WTC11 (cell line): ENCODE data around the gene CERS4. TPM values are rescaled to one million over a fixed set of nuclear protein-coding genes. Genes with fewer than 3 reads are reported as not detected.

Source experiments
- ATAC-seq: fragments of 200-7000 bp; cut with Tn5 transposase; 2 replicates; pipeline ENCODE4 v1.10.0; 2021; ENCODE audit warnings: mild to moderate bottlenecking, moderate library complexity
- CTCF ChIA-PET: fragments of 300-600 bp; sonication (Branson Sonifier 250); formaldehyde crosslinking; loops from one replicate; lab custom pipeline; 2021; ENCODE audit warnings: antibody characterized with exemption; lab: Charles Lee
- POLR2A ChIA-PET: fragments of 350-600 bp; sonication (Branson Sonifier 250); formaldehyde crosslinking; loops from one replicate; lab custom pipeline; 2021; ENCODE audit warnings: antibody characterized with exemption; lab: Charles Lee
- DNase-seq: peaks from one replicate; pipeline ENCODE4 v3.0.0; 2021; ENCODE audit warnings: low spot score
- H3K27ac Mint-ChIP-seq: 2 replicates; pipeline ENCODE4 v1.8.0; 2021; ENCODE audit warnings: mixed read lengths
- H3K27me3 Mint-ChIP-seq: 2 replicates; pipeline ENCODE4 v1.8.0; 2021; ENCODE audit warnings: low read depth, mild to moderate bottlenecking, moderate library complexity, mixed read lengths
- H3K36me3 Mint-ChIP-seq: 2 replicates; pipeline ENCODE4 v1.8.0; 2021; ENCODE audit warnings: mixed read lengths
- H3K4me1 Mint-ChIP-seq: 2 replicates; pipeline ENCODE4 v1.8.0; 2022; ENCODE audit warnings: mixed read lengths
- H3K4me3 Mint-ChIP-seq: 2 replicates; pipeline ENCODE4 v1.8.0; 2021; ENCODE audit warnings: mild to moderate bottlenecking, moderate library complexity, mixed read lengths
- H3K9me3 Mint-ChIP-seq: 2 replicates; pipeline ENCODE4 v1.8.0; 2021; ENCODE audit warnings: mixed read lengths
- ELF4 ChIP-seq: sonication (generic); formaldehyde crosslinking; IDR thresholded peaks from 2 replicates; pipeline ENCODE4 v1.8.1; 2022; ENCODE audit warnings: low read depth, mild to moderate bottlenecking, moderate library complexity, missing genetic modification reagents
- GABPB1 ChIP-seq: sonication (generic); formaldehyde crosslinking; IDR thresholded peaks from 2 replicates; pipeline ENCODE4 v1.8.1; 2023; ENCODE audit warnings: mild to moderate bottlenecking, missing genetic modification reagents
- NFE2L1 ChIP-seq: sonication (generic); formaldehyde crosslinking; IDR thresholded peaks from 2 replicates; pipeline ENCODE4 v1.8.1; 2023; ENCODE audit warnings: missing genetic modification reagents
- SMAD3 ChIP-seq: sonication (generic); formaldehyde crosslinking; IDR thresholded peaks from 2 replicates; pipeline ENCODE4 v1.8.0; 2022; ENCODE audit warnings: missing genetic modification reagents, mild to moderate bottlenecking, borderline replicate concordance
- SP1 ChIP-seq: sonication (generic); formaldehyde crosslinking; conservative IDR thresholded peaks from 2 replicates; pipeline ENCODE4 v1.8.1; 2022; ENCODE audit warnings: missing genetic modification reagents
- ZNF396 ChIP-seq: fragments of 250-450 bp; sonication (Bioruptor Pico); IDR thresholded peaks from 2 replicates; pipeline ENCODE4 v1.8.0; 2021; ENCODE audit warnings: mild to moderate bottlenecking, moderate library complexity, borderline replicate concordance
- ZNF423 ChIP-seq: fragments of 250-450 bp; sonication (Bioruptor Pico); IDR thresholded peaks from 2 replicates; pipeline ENCODE4 v2.1.2; 2022; ENCODE audit warnings: mild to moderate bottlenecking, moderate library complexity
- total RNA-seq: library from RNA; stranded (reverse); gene quantifications from 3 replicates; pipeline ENCODE4 v1.2.3, GENCODE V29; 2021
- TF ChIP-seq, protein P1 (sequence below): sonication (generic); formaldehyde crosslinking; IDR thresholded peaks from 2 replicates; pipeline ENCODE4 v1.8.1; 2022; ENCODE audit warnings: missing genetic modification reagents, borderline replicate concordance
- TF ChIP-seq, protein P2 (sequence below): sonication (generic); formaldehyde crosslinking; IDR thresholded peaks from 2 replicates; pipeline ENCODE4 v1.8.0; 2022; ENCODE audit warnings: missing genetic modification reagents
- TF ChIP-seq, protein P3 (sequence below): sonication (generic); formaldehyde crosslinking; IDR thresholded peaks from 2 replicates; pipeline ENCODE4 v1.8.0; 2023; ENCODE audit warnings: missing genetic modification reagents, mild to moderate bottlenecking, borderline replicate concordance
- TF ChIP-seq, protein P4 (sequence below): sonication (generic); formaldehyde crosslinking; IDR thresholded peaks from 2 replicates; pipeline ENCODE4 v1.8.0; 2022; ENCODE audit warnings: mild to moderate bottlenecking, missing genetic modification reagents
- TF ChIP-seq, protein P5 (sequence below): fragments of 250-450 bp; sonication (Bioruptor Pico); IDR thresholded peaks from 2 replicates; pipeline ENCODE4 v1.9.0; 2021; ENCODE audit warnings: mild to moderate bottlenecking
- TF ChIP-seq, protein P6 (sequence below): fragments of 250-450 bp; sonication (Bioruptor Pico); conservative IDR thresholded peaks from 2 replicates; pipeline ENCODE4 v1.9.0; 2021; ENCODE audit warnings: mild to moderate bottlenecking

CERS4 gene
- total RNA-seq, 1 experiment from 2014 or later: 116 TPM

DNA sequence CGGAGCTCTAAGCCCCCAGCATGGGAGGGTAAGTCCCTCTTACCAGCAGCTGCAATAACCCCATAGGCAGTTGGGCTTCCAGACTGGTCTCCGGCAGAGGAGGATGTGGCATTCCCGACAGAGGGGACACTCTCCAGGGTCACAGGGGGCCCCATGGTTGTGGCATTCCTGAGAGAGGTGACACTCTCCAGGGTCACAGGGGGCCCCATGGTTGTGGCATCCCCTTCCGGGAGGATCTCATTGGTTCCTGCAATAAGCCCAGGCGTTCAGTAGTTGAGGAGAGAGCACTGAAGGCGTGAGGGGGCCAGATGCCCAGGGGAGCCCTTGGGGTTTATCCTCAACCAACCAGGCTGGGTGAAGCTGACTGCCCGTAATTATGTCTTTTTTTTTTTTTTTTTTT, 93.6 kb downstream of the CERS4 start (continued):
- no peak for TF ChIP-seq GABPB1 (CRISPR knock-in tag)
- TF ChIP-seq, protein P1, sequence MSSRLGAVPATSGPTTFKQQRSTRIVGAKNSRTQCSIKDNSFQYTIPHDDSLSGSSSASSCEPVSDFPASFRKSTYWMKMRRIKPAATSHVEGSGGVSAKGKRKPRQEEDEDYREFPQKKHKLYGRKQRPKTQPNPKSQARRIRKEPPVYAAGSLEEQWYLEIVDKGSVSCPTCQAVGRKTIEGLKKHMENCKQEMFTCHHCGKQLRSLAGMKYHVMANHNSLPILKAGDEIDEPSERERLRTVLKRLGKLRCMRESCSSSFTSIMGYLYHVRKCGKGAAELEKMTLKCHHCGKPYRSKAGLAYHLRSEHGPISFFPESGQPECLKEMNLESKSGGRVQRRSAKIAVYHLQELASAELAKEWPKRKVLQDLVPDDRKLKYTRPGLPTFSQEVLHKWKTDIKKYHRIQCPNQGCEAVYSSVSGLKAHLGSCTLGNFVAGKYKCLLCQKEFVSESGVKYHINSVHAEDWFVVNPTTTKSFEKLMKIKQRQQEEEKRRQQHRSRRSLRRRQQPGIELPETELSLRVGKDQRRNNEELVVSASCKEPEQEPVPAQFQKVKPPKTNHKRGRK (CRISPR knock-in tag): no peak
- no peak for TF ChIP-seq NFE2L1 (CRISPR knock-in tag)
- TF ChIP-seq ZNF423 (CRISPR knock-in tag): no peak
- TF ChIP-seq ZNF396 (CRISPR knock-in tag): no peak

DNA sequence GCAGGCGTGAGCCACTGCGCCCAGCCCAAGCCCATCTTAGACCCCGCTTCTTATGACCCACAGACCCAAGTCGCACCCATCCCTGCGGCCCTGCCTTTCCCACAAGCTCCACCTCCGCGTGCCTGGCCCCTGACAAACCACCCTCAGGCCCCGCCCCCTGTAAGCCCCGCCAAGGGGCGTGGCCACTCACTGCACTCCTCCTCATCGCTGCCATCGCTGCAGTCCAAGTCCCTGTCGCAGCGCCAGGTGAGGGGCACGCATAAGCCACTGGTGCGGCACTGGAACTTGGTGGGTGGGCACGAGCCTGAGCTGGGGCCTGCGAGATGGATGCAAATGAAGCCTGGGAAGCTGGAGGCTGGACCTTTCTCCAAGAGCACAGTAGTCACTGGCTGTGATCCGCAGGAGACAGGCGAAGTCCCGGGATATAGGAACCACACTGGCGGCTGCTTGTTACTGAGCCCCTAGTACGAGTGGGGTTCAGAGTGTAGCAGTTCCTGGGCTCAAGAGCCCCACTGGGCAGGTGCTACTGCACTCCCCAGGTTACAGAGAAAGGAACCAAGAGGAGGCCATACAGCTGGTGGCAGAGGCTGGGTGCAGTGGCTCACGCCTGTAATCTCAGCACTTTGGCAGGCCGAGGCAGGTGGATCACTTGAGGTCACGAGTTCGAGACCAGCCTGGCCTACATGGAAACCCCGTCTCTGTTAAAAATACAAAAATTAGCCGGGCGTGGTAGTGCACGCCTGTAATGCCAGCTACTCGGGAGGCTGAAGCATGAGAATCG, 95.9 kb downstream of the CERS4 start:
- DNase-seq (peak; percentile 90), ATAC-seq (peak; percentile 77)
- TF ChIP-seq SMAD3 (0 out of 2 replicates have a peak, but pooled peaks have one; percentile 12), SP1 (0 out of 2 replicates have a peak, but pooled peaks have one; percentile 45), ELF4 (CRISPR knock-in tag) (no peak)
- TF ChIP-seq, protein P2, sequence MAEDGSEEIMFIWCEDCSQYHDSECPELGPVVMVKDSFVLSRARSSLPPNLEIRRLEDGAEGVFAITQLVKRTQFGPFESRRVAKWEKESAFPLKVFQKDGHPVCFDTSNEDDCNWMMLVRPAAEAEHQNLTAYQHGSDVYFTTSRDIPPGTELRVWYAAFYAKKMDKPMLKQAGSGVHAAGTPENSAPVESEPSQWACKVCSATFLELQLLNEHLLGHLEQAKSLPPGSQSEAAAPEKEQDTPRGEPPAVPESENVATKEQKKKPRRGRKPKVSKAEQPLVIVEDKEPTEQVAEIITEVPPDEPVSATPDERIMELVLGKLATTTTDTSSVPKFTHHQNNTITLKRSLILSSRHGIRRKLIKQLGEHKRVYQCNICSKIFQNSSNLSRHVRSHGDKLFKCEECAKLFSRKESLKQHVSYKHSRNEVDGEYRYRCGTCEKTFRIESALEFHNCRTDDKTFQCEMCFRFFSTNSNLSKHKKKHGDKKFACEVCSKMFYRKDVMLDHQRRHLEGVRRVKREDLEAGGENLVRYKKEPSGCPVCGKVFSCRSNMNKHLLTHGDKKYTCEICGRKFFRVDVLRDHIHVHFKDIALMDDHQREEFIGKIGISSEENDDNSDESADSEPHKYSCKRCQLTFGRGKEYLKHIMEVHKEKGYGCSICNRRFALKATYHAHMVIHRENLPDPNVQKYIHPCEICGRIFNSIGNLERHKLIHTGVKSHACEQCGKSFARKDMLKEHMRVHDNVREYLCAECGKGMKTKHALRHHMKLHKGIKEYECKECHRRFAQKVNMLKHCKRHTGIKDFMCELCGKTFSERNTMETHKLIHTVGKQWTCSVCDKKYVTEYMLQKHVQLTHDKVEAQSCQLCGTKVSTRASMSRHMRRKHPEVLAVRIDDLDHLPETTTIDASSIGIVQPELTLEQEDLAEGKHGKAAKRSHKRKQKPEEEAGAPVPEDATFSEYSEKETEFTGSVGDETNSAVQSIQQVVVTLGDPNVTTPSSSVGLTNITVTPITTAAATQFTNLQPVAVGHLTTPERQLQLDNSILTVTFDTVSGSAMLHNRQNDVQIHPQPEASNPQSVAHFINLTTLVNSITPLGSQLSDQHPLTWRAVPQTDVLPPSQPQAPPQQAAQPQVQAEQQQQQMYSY (CRISPR knock-in tag): no peak
- TF ChIP-seq, protein P3, sequence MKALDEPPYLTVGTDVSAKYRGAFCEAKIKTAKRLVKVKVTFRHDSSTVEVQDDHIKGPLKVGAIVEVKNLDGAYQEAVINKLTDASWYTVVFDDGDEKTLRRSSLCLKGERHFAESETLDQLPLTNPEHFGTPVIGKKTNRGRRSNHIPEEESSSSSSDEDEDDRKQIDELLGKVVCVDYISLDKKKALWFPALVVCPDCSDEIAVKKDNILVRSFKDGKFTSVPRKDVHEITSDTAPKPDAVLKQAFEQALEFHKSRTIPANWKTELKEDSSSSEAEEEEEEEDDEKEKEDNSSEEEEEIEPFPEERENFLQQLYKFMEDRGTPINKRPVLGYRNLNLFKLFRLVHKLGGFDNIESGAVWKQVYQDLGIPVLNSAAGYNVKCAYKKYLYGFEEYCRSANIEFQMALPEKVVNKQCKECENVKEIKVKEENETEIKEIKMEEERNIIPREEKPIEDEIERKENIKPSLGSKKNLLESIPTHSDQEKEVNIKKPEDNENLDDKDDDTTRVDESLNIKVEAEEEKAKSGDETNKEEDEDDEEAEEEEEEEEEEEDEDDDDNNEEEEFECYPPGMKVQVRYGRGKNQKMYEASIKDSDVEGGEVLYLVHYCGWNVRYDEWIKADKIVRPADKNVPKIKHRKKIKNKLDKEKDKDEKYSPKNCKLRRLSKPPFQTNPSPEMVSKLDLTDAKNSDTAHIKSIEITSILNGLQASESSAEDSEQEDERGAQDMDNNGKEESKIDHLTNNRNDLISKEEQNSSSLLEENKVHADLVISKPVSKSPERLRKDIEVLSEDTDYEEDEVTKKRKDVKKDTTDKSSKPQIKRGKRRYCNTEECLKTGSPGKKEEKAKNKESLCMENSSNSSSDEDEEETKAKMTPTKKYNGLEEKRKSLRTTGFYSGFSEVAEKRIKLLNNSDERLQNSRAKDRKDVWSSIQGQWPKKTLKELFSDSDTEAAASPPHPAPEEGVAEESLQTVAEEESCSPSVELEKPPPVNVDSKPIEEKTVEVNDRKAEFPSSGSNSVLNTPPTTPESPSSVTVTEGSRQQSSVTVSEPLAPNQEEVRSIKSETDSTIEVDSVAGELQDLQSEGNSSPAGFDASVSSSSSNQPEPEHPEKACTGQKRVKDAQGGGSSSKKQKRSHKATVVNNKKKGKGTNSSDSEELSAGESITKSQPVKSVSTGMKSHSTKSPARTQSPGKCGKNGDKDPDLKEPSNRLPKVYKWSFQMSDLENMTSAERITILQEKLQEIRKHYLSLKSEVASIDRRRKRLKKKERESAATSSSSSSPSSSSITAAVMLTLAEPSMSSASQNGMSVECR (CRISPR knock-in tag): 0 out of 2 replicates have a peak, but pooled peaks have one; percentile 37
- peaks cover 18% of the 10 kb centered on the region for H3K36me3 Mint-ChIP-seq
- no peaks in the 10 kb centered on the region for H3K9me3 Mint-ChIP-seq
- ChIA-PET CTCF (interaction anchor here (0.5 to 3.8 kb wide), 6 partner anchors 12 to 281 kb away, joined by 3 to 18 read pairs (median 3); no protein-coding TSS in a partner anchor), POLR2A (no interaction called here)
- H3K4me1 Mint-ChIP-seq: peaks cover 33% of the 10 kb centered on the region
- H3K27me3 Mint-ChIP-seq: no peaks in the 10 kb centered on the region
- no peak overlapping the region; the same call in 1 of the 2 replicates for H3K4me3 Mint-ChIP-seq
- H3K27ac Mint-ChIP-seq: peak overlapping the region; percentile 78

DNA sequence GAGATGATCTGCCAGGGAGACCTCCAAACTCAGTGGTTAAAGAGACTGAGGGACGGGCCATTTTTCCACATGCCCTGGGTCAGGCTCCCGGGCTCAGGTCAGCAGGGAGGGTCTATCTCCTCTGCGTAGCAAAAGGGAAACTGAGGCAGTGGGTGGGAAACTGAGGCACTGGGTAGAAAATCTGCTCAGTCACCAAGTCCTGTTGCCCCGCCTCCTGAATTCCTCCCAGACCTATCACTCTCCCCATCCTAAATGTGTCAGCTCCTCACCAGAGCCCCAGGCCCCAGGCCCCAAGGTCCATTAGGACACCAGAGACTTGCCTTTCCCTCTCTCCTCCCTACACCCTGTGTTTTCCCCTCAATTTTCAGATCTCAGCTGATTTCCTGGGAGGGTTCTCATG, 96.6 kb downstream of the CERS4 start:
- DNase-seq (peak; percentile 5), ATAC-seq (no peak)
- Mint-ChIP-seq H3K27ac (no peak overlapping the region), H3K4me3 (no peak overlapping the region), H3K27me3 (no peaks in the 10 kb centered on the region), H3K4me1 (peaks cover 33% of the 10 kb centered on the region), H3K36me3 (peaks cover 18% of the 10 kb centered on the region), H3K9me3 (no peaks in the 10 kb centered on the region)
- POLR2A ChIA-PET: no interaction called here
- CTCF ChIA-PET: interaction anchor here (0.6 to 3.8 kb wide), 2 partner anchors 28 to 274 kb away, joined by 4 to 18 read pairs; no protein-coding TSS in a partner anchor
- TF ChIP-seq, protein P4, sequence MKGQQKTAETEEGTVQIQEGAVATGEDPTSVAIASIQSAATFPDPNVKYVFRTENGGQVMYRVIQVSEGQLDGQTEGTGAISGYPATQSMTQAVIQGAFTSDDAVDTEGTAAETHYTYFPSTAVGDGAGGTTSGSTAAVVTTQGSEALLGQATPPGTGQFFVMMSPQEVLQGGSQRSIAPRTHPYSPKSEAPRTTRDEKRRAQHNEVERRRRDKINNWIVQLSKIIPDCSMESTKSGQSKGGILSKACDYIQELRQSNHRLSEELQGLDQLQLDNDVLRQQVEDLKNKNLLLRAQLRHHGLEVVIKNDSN (CRISPR knock-in tag): no peak
- TF ChIP-seq, protein P5, sequence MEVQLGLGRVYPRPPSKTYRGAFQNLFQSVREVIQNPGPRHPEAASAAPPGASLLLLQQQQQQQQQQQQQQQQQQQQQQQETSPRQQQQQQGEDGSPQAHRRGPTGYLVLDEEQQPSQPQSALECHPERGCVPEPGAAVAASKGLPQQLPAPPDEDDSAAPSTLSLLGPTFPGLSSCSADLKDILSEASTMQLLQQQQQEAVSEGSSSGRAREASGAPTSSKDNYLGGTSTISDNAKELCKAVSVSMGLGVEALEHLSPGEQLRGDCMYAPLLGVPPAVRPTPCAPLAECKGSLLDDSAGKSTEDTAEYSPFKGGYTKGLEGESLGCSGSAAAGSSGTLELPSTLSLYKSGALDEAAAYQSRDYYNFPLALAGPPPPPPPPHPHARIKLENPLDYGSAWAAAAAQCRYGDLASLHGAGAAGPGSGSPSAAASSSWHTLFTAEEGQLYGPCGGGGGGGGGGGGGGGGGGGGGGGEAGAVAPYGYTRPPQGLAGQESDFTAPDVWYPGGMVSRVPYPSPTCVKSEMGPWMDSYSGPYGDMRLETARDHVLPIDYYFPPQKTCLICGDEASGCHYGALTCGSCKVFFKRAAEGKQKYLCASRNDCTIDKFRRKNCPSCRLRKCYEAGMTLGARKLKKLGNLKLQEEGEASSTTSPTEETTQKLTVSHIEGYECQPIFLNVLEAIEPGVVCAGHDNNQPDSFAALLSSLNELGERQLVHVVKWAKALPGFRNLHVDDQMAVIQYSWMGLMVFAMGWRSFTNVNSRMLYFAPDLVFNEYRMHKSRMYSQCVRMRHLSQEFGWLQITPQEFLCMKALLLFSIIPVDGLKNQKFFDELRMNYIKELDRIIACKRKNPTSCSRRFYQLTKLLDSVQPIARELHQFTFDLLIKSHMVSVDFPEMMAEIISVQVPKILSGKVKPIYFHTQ (CRISPR knock-in tag): no peak
- no peak for TF ChIP-seq ZNF423 (CRISPR knock-in tag)
- TF ChIP-seq, protein P6, sequence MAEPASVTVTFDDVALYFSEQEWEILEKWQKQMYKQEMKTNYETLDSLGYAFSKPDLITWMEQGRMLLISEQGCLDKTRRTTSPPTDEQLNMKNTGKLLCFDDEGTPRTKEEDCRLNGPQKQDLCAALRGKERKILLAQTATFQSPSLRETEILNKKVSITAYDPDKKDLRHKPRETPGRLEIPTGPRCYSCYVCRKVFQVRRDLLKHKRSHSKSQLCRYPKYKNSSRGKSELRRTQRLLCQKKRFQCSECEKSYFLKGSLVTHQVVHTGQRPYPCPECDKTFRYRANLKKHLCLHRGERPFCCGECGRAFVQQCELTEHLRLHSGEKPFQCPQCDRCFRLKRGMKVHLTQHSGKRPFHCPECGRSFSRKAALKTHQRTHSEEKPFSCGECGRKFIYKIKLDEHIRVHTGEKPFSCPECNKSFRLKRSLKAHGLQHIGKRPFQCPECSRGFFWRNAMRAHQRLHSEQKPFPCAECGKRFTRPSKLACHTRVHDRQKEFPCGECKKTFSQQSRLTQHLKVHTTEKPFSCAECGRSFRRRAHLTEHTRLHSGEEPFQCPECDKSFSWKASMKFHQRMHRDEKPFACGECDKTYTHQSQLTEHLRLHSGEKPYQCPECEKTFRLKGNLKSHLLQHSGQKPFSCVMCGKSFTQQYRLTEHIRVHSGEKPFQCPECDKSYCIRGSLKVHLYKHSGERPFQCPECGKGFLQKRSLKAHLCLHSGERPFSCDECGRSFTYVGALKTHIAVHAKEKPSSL: no peak
